Glutamatergic neuron (in vitro differentiated cells): Measurements from ENCODE around the gene ADAMTS16. TPM values are rescaled to one million over a fixed set of nuclear protein-coding genes. Genes with fewer than 3 reads are reported as not detected.

Experiments
- DNase-seq: peaks from one replicate; pipeline ENCODE4 v3.0.0; 2022
- H3K27ac Mint-ChIP-seq: one replicate; pipeline ENCODE4 v1.8.0; 2020; ENCODE audit warnings: mild to moderate bottlenecking, mixed read lengths, inconsistent platforms; ENCODE audit not compliant: unreplicated experiment
- H3K27me3 Mint-ChIP-seq: one replicate; pipeline ENCODE4 v1.8.0; 2020; ENCODE audit warnings: mild to moderate bottlenecking, moderate library complexity, mixed read lengths, inconsistent platforms; ENCODE audit not compliant: unreplicated experiment
- H3K36me3 Mint-ChIP-seq: one replicate; pipeline ENCODE4 v1.8.0; 2020; ENCODE audit warnings: mild to moderate bottlenecking, mixed read lengths, inconsistent platforms; ENCODE audit not compliant: unreplicated experiment
- H3K4me1 Mint-ChIP-seq: one replicate; pipeline ENCODE4 v1.8.0; 2020; ENCODE audit warnings: mild to moderate bottlenecking, low read depth, mixed read lengths, inconsistent platforms; ENCODE audit not compliant: unreplicated experiment
- H3K4me3 Mint-ChIP-seq: one replicate; pipeline ENCODE4 v1.8.0; 2020; ENCODE audit warnings: mild to moderate bottlenecking, mixed read lengths, inconsistent platforms; ENCODE audit not compliant: unreplicated experiment
- H3K9me3 Mint-ChIP-seq: one replicate; pipeline ENCODE4 v1.8.0; 2020; ENCODE audit warnings: mild to moderate bottlenecking, moderate library complexity, mixed read lengths, inconsistent platforms; ENCODE audit not compliant: unreplicated experiment
- total RNA-seq: library from RNA; stranded (reverse); fragmentation: NEBNext Ultra II Directional; extraction: Animal tissue kit (Norgen Biotek cat#: 25700); gene quantifications from one replicate; pipeline ENCODE4 v1.2.1, GENCODE V29; 2021; ENCODE audit not compliant: unreplicated experiment
- TF ChIP-seq, protein P1 (sequence below): fragments of 200-600 bp; sonication (generic); IDR thresholded peaks from one replicate; pipeline ENCODE4 v1.5.0; 2021; ENCODE audit not compliant: partially characterized antibody, unreplicated experiment

ADAMTS16 gene
- total RNA-seq, 1 donor from 2014 or later, result 4.8 TPM

DNA sequence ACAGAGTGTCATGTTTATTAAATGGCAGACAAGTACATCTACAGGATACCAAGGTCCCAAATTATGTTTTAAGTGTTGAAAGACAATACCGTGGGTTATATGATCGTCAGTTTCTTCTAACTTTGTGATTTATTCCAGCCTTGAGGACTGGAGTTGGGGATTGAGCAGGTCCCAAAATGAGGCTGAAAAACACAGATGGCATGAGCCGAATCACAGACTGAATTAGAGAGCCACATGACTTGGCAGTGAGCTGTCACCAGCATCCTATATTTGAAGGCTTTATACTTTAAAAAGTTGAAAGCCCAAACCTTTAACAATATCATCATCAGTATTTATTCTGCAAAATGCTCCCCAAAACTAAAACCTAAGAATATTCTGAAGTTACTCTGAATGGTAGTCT, 79.4 kb downstream of the ADAMTS16 start:
- H3K36me3 Mint-ChIP-seq, result no peaks in the 10 kb centered on the region
- no peaks in the 10 kb centered on the region for H3K9me3 Mint-ChIP-seq
- H3K4me1 Mint-ChIP-seq, result peaks cover 24% of the 10 kb centered on the region
- no peak for DNase-seq
- no peak overlapping the region for H3K27ac Mint-ChIP-seq
- no peak overlapping the region for H3K4me3 Mint-ChIP-seq
- H3K27me3 Mint-ChIP-seq, result no peaks in the 10 kb centered on the region
- TF ChIP-seq, protein P1, sequence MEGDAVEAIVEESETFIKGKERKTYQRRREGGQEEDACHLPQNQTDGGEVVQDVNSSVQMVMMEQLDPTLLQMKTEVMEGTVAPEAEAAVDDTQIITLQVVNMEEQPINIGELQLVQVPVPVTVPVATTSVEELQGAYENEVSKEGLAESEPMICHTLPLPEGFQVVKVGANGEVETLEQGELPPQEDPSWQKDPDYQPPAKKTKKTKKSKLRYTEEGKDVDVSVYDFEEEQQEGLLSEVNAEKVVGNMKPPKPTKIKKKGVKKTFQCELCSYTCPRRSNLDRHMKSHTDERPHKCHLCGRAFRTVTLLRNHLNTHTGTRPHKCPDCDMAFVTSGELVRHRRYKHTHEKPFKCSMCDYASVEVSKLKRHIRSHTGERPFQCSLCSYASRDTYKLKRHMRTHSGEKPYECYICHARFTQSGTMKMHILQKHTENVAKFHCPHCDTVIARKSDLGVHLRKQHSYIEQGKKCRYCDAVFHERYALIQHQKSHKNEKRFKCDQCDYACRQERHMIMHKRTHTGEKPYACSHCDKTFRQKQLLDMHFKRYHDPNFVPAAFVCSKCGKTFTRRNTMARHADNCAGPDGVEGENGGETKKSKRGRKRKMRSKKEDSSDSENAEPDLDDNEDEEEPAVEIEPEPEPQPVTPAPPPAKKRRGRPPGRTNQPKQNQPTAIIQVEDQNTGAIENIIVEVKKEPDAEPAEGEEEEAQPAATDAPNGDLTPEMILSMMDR, result no peak

DNA sequence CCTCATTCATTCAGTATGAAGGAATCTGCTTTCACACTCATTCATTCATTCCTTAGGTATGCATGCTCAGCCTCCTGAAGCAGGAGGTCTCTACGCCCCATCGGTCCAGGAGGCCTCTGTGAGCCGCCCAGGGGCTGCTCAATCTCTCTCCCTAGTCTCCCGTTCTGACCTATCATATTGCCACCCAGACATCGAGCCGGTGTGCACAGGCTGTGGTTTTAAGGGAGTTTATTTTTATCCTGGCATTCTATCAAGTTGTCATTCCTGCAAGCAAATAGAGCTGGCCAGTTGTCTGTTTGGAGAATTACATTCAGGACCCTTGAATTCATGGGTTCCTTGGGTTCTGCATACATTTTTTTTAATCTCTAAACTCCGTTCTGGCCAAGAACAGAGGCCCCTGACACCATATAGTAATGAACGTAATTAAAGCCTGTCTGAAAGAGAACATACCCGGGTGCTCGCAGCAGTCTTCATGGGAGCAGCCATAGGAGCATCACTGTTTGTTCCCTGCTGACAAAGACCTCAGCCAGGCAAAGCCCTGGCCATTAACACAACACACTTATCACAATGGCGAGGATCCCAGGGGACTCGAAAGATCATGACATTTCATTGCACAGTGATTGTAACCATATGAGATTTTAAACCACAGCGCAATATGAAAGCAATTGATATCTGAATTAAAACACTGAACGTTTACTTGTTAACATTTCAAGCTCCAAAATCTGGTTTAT, 80.9 kb downstream of the ADAMTS16 start:
- Mint-ChIP-seq H3K27me3 (no peaks in the 10 kb centered on the region), H3K36me3 (no peaks in the 10 kb centered on the region), H3K9me3 (no peaks in the 10 kb centered on the region), H3K27ac (no peak overlapping the region), H3K4me3 (no peak overlapping the region), H3K4me1 (peaks cover 24% of the 10 kb centered on the region)
- no peak for DNase-seq
- TF ChIP-seq, protein P1, result no peak

DNA sequence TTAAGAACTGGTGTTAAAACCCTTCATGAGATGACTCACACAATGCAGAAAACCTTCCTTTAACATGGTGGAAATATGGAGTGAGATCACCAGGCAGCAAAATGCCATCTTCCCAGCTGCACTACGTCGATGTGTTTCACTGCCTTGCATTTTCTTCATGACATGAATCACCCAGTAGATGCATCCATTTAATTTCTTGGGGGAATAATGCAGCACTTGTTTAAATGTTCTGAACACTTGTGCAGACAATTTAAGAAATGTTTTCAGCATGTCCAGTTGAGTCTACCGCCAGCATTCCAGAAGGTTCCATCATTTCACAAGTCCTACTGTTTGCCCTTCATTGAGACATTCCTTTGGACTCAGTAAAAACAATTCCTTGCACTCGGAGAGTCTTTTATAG, 81.6 kb downstream of the ADAMTS16 start:
- Mint-ChIP-seq H3K9me3 (no peaks in the 10 kb centered on the region), H3K27ac (no peak overlapping the region)

DNA sequence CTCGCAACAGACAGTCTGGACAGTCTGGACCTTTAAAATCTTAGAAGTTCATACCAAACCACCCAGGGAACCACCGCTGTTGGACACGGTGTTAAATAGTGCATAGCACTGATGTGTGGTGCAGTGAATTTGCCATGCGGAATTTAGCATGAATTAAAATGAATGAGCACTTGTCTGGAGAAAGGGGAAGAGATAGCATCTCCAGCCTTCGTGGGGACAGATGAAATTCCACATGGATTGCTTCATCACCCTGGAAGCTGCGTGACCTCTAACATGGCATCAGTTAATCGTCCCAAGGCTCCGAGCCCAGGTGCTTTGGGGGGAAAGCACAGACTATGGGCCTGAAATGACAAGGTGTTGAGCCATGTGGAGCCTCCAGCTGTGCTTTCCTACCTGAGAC, 91.4 kb downstream of the ADAMTS16 start:
- H3K9me3 Mint-ChIP-seq, result peaks cover 2% of the 10 kb centered on the region
- no peak for DNase-seq
- no peak overlapping the region for H3K4me3 Mint-ChIP-seq
- no peaks in the 10 kb centered on the region for H3K4me1 Mint-ChIP-seq
- H3K27me3 Mint-ChIP-seq, result peaks cover 3% of the 10 kb centered on the region
- no peak overlapping the region for H3K27ac Mint-ChIP-seq
- TF ChIP-seq, protein P1, result no peak
- peaks cover 6% of the 10 kb centered on the region for H3K36me3 Mint-ChIP-seq

More for the DNA sequence above, 81.6 kb downstream of the ADAMTS16 start:
- peaks cover 24% of the 10 kb centered on the region for H3K4me1 Mint-ChIP-seq
- H3K27me3 Mint-ChIP-seq, result no peaks in the 10 kb centered on the region
- TF ChIP-seq, protein P1, result no peak
- no peaks in the 10 kb centered on the region for H3K36me3 Mint-ChIP-seq
- H3K4me3 Mint-ChIP-seq, result no peak overlapping the region
- no peak for DNase-seq

DNA sequence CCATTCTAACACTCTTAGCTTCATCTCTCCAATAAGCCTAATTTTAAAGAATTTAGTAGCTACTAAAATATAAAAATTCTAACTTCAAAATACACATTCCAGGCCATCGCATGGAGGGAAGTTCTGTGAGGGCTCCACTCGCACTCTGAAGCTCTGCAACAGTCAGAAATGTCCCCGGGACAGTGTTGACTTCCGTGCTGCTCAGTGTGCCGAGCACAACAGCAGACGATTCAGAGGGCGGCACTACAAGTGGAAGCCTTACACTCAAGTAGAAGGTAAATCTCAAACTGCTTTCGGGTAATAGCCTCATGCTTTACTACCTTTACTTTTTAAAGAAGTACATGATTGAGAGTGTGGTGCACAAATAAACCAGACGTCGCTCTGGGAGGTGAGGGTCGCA, 94.8 kb downstream of the ADAMTS16 start:
- no peaks in the 10 kb centered on the region for H3K4me1 Mint-ChIP-seq
- H3K27ac Mint-ChIP-seq, result no peak overlapping the region
- TF ChIP-seq, protein P1, result no peak
- no peak overlapping the region for H3K4me3 Mint-ChIP-seq
- peaks cover 2% of the 10 kb centered on the region for H3K9me3 Mint-ChIP-seq
- DNase-seq, result no peak
- peaks cover 5% of the 10 kb centered on the region for H3K27me3 Mint-ChIP-seq
- H3K36me3 Mint-ChIP-seq, result peaks cover 6% of the 10 kb centered on the region
